Mucosa of rectum (tissue), 2 donors: ENCODE results near the gene VAPB.

ENCODE experiments used
- H3K27ac ChIP-seq, 2 donors: one replicate each; pipeline ENCODE4 v1.7.0; 2013; ENCODE audit warnings: inconsistent platforms in 2 of 2, low read depth in 2 of 2, low read length in 2 of 2
- H3K27me3 ChIP-seq, 2 donors: one replicate each; pipeline ENCODE4 v1.7.0; 2013; ENCODE audit warnings: low read length in 2 of 2; ENCODE audit not compliant: control insufficient read depth in 2 of 2, insufficient read depth in 2 of 2
- H3K36me3 ChIP-seq, 2 donors: one replicate each; pipeline ENCODE4 v1.7.0; 2013; ENCODE audit warnings: low read length in 2 of 2; ENCODE audit not compliant: control insufficient read depth in 2 of 2, insufficient read depth in 2 of 2
- H3K4me1 ChIP-seq, 2 donors: one replicate each; pipeline ENCODE4 v1.7.0; 2013; ENCODE audit warnings: low read length in 2 of 2, mild to moderate bottlenecking in 1 of 2; ENCODE audit not compliant: control insufficient read depth in 2 of 2, insufficient read depth in 2 of 2
- H3K4me3 ChIP-seq, 2 donors: one replicate each; pipeline ENCODE4 v1.7.0; 2013; ENCODE audit warnings: low read length in 2 of 2
- H3K9ac ChIP-seq, 2 donors: one replicate each; pipeline ENCODE4 v1.7.0; 2013; ENCODE audit warnings: low read length in 2 of 2, low read depth in 1 of 2, mild to moderate bottlenecking in 1 of 2
- H3K9me3 ChIP-seq, 2 donors: one replicate each; pipeline ENCODE4 v1.7.0; 2013; ENCODE audit warnings: low read length in 2 of 2; ENCODE audit not compliant: control insufficient read depth in 2 of 2
- donor health status: healthy.
- donor health status: Normal muscosa, but diverticular disease.

Gene VAPB

GRCh38 chr20:58492795-58493524 is 103.9 kb downstream of the VAPB start:
- H3K9ac ChIP-seq = no peak overlapping the region
- H3K27ac ChIP-seq = no peak overlapping the region
- H3K9me3 ChIP-seq = no peaks in the 10 kb centered on the region
- H3K4me1 ChIP-seq = no peaks in the 10 kb centered on the region
- no peak overlapping the region for H3K4me3 ChIP-seq
- H3K27me3 ChIP-seq = no peaks in the 10 kb centered on the region
- H3K36me3 ChIP-seq = no peaks in the 10 kb centered on the region

- H3K36me3 ChIP-seq = no peaks in the 10 kb centered on the region
- no peaks in the 10 kb centered on the region for H3K4me1 ChIP-seq
- peaks cover 0 to 2% of the 10 kb centered on the region in 2 donors for H3K27me3 ChIP-seq
- H3K9me3 ChIP-seq = no peaks in the 10 kb centered on the region
- no peak overlapping the region for H3K27ac ChIP-seq
- no peak overlapping the region for H3K9ac ChIP-seq
- H3K4me3 ChIP-seq = no peak overlapping the region
These were observed 106.0 kb downstream of the VAPB start for GRCh38 chr20:58494923-58495622.

GRCh38 chr20:58495623-58496428 is 106.8 kb downstream of the VAPB start:
- Histone ChIP-seq H3K4me1 (no peaks in the 10 kb centered on the region), H3K27me3 (peaks cover 0 to 2% of the 10 kb centered on the region in 2 donors), H3K36me3 (no peaks in the 10 kb centered on the region), H3K9ac (no peak overlapping the region), H3K4me3 (no peak overlapping the region), H3K27ac (no peak overlapping the region), H3K9me3 (no peaks in the 10 kb centered on the region)

- Histone ChIP-seq H3K27ac (no peak overlapping the region), H3K4me3 (no peak overlapping the region), H3K36me3 (no peaks in the 10 kb centered on the region), H3K9me3 (no peaks in the 10 kb centered on the region), H3K9ac (no peak overlapping the region), H3K4me1 (no peaks in the 10 kb centered on the region), H3K27me3 (peaks cover 0 to 2% of the 10 kb centered on the region in 2 donors)
These were observed 107.4 kb downstream of the VAPB start for GRCh38 chr20:58496429-58496769.

GRCh38 chr20:58497076-58497641 is 108.1 kb downstream of the VAPB start:
- H3K9me3 ChIP-seq = no peaks in the 10 kb centered on the region
- H3K4me1 ChIP-seq = no peaks in the 10 kb centered on the region
- H3K27ac ChIP-seq = no peak overlapping the region
- no peak overlapping the region for H3K4me3 ChIP-seq
- peaks cover 0 to 2% of the 10 kb centered on the region in 2 donors for H3K27me3 ChIP-seq
- no peaks in the 10 kb centered on the region for H3K36me3 ChIP-seq
- H3K9ac ChIP-seq = no peak overlapping the region

- Histone ChIP-seq H3K9ac (no peak overlapping the region), H3K4me1 (no peaks in the 10 kb centered on the region), H3K4me3 (no peak overlapping the region), H3K36me3 (no peaks in the 10 kb centered on the region), H3K9me3 (no peaks in the 10 kb centered on the region), H3K27ac (no peak overlapping the region), H3K27me3 (peaks cover 0 to 2% of the 10 kb centered on the region in 2 donors)
These were observed 108.9 kb downstream of the VAPB start for GRCh38 chr20:58497724-58498469.

GRCh38 chr20:58498470-58499068 is 109.5 kb downstream of the VAPB start:
- no peaks in the 10 kb centered on the region for H3K36me3 ChIP-seq
- H3K27ac ChIP-seq = no peak overlapping the region
- H3K4me1 ChIP-seq = no peaks in the 10 kb centered on the region
- H3K4me3 ChIP-seq = no peak overlapping the region
- no peak overlapping the region for H3K9ac ChIP-seq
- no peaks in the 10 kb centered on the region for H3K9me3 ChIP-seq
- peaks cover 0 to 2% of the 10 kb centered on the region in 2 donors for H3K27me3 ChIP-seq

GRCh38 chr20:58500256-58500655 is 111.2 kb downstream of the VAPB start:
- Histone ChIP-seq H3K4me3 (no peak overlapping the region), H3K36me3 (no peaks in the 10 kb centered on the region), H3K27me3 (peaks cover 0 to 2% of the 10 kb centered on the region in 2 donors), H3K4me1 (no peaks in the 10 kb centered on the region), H3K27ac (no peak overlapping the region), H3K9me3 (peaks cover 0 to 7% of the 10 kb centered on the region in 2 donors), H3K9ac (no peak overlapping the region)
